ENCODE measurements around the gene BPTF.
"Not testable (repeated sequence)": the region's sequence is repeated elsewhere in the genome, so short reads cannot be mapped to it uniquely, and the experiment has no call there.

Gene BPTF, protein sequence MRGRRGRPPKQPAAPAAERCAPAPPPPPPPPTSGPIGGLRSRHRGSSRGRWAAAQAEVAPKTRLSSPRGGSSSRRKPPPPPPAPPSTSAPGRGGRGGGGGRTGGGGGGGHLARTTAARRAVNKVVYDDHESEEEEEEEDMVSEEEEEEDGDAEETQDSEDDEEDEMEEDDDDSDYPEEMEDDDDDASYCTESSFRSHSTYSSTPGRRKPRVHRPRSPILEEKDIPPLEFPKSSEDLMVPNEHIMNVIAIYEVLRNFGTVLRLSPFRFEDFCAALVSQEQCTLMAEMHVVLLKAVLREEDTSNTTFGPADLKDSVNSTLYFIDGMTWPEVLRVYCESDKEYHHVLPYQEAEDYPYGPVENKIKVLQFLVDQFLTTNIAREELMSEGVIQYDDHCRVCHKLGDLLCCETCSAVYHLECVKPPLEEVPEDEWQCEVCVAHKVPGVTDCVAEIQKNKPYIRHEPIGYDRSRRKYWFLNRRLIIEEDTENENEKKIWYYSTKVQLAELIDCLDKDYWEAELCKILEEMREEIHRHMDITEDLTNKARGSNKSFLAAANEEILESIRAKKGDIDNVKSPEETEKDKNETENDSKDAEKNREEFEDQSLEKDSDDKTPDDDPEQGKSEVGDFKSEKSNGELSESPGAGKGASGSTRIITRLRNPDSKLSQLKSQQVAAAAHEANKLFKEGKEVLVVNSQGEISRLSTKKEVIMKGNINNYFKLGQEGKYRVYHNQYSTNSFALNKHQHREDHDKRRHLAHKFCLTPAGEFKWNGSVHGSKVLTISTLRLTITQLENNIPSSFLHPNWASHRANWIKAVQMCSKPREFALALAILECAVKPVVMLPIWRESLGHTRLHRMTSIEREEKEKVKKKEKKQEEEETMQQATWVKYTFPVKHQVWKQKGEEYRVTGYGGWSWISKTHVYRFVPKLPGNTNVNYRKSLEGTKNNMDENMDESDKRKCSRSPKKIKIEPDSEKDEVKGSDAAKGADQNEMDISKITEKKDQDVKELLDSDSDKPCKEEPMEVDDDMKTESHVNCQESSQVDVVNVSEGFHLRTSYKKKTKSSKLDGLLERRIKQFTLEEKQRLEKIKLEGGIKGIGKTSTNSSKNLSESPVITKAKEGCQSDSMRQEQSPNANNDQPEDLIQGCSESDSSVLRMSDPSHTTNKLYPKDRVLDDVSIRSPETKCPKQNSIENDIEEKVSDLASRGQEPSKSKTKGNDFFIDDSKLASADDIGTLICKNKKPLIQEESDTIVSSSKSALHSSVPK (N-terminal part only)

DNA sequence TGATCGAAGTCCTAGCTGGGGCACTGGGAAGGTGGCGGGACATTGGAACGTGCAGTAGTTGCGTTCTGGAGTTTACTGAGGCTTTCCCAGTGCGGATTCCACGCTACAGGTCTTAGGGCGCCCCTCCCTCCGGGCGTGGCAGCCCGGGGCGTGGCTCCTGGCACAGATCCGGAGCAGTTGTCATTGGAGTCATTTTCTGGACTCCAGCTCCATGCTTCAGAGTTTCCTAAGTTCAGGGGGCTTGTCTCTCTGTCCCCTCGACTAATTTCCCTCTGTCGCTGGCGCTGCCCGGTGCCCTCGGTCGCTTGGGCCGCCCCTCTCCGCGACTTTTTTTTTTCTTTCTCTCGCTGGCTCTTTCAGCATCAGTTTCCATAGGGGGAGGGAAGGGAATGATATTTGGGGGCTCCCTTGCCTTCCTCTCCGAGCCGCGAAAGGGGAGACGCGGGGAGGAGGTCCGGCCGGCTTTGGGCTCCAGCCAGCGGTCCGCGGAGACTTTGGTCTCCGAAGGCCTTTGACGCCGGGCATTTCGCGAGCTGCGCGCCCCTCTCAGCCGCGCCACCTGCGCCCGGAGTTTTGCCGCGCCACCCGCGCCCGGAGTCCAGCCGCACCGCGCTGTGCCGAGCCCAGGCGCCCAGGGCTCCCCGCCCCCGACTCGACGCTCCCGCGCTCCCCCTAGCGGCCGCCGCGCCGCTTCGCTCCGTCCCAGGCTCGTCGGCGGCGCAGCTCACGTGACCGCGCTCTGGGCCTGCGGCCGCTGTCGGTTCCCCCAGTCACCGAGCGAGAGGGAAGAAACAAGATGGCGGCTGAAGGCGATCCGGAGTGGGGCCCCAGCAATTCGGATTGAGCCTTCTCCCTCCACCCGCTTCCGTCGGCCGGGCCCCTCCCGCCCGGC is at the start of gene BPTF:
TSS of gene BPTF (plus strand) at position 769 of the 892 bp plus-strand sequence. CDS start 222 bp downstream, outside the sequence.
- DNase-seq: peak; percentile 92

DNA sequence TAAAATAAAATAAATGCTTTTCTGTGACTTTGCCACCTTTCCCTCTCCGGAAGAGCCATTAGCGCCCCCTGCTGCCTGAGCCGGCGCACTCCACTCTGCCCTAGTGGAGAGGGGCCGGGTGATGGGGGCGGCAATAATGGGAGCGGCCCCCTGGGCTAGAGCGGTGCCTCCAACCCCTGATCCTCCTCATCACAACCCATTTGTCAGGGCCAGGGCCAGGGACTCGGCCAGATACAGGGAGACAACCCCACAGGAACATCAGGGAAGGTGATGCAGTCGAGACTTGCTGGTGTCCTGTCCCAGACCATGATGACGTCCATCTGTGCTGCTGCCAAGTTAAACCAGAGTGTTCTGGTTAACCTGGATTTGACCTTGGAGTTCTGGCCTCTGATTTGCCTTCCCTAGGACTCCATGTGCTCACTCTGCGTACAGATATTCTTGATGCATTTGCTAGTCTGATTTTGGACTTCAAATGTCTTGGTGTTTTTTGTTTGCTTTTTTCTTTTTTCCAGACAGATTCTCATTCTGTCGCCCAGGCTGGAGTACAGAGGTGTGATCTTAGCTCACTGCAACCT is 46.1 kb upstream of the BPTF start:
- DNase-seq: peak; percentile 10

DNA sequence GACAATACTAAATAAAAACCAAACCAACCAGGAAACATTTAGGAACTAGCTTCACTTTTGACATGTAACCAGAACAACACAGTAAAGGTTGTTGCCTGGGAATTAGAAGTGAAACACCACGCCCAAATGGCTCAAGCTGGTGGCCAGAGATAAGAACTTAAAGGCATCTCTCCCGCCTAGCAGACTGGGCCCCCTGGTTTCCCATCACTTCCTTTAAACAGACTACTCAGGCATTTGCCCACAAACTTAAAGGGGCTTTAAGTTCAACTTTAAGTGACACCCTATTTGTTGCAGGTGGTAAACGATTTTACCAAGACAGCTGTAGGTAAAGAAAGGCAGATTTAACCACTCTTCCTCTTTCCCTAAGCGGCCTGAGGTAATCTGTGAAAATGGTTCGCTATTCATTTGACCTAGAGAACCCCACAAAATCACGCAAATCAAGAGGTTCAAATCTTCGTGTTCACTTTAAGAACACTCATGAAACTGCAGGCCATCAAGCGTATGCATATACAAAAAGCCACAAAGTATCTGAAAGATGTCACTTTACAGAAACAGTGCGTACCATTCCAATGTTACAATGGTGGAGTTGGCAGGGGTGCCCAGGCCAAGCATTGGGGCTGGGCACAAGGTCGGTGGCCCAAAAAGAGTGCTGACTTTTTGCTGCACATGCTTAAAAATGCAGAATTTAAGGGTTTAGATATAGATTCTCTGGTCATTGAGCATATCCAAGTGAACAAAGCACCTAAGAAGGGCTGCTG is 40.8 kb upstream of the BPTF start:
- DNase-seq: no peak

DNA sequence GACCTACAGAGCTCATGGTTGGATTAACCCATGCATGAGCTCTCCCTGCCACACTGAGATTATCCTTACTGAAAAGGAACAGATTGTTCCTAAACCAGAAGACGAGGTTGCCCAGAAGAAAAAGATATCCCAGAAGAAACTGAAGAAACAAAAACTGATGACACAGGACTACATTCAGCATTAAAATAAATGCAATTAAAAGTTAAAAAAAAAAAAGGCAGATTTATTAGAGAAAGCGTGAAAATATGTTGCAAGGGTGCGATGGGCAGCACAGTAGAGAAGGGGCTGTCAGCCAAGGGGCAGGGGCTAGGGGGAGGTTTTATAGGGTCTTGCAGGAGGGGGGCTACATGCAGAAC is 40.2 kb upstream of the BPTF start:
- DNase-seq: no peak

DNA sequence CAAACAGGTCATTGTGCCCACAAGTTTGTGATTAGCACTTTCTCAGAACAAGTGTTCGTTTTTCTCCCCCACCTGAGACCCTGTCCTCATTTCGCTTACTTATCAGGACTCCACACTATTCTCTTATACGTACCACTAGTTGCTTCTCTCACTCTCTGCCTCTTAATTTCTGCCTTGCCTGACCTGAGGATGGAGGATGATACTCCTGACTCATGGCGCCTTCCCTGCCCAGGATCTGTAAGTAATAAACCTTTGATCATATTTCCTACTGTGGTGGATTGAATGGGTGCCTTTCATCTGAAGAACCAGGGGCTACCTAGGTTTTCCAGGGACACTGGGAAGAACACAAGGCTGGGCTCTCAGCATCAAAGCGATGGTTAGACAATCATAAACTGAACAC is 39.8 kb upstream of the BPTF start:
- no peak for DNase-seq

DNA sequence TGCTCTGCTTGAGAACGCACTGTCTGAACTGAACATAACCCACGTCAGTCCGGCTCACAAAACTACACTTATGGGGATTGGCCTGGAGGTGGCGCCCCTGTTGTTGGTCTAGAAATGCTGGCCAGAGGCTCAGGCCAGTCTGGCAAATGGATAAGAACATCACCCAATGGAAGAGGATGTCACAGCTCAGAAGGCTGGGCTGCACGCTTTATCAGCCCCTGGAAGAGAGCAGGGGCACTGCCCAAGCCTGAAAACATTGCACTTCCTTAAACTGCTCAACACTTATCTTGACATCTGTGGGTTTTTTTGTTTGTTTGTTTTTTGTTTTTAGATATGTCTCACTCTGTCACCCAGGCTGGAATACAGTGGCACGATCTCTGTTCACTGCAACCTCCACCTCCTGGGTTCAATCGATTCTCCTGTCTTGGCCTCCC is 24.8 kb upstream of the BPTF start:
- peak; percentile 49 for DNase-seq

DNA sequence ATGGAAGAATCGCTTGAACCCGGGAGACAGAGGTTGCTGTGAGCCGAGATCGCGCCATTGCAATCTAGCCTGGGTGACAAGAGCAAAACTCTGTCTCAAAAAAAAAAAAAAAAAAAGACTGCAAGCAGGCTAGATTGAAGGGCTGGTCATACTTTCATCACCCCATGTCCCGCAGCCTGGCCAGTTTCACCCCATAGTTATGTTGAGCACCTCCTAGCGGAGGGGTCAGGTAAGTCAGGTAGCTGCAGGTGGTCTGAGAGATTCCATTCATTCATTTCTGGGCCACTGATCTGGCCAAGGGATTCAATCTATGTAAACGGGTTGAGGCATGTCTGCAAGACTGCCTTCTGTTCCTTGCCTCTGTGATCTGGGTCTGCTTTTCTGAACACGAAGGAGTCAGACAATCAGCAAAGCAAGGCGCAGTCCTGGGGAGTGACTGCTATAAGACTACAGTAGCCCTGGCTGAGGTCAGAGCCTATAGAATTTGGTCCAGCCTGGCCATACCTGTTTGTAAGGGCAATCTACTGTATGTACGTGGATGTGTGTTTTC is 23.6 kb upstream of the BPTF start:
- DNase-seq: no peak

DNA sequence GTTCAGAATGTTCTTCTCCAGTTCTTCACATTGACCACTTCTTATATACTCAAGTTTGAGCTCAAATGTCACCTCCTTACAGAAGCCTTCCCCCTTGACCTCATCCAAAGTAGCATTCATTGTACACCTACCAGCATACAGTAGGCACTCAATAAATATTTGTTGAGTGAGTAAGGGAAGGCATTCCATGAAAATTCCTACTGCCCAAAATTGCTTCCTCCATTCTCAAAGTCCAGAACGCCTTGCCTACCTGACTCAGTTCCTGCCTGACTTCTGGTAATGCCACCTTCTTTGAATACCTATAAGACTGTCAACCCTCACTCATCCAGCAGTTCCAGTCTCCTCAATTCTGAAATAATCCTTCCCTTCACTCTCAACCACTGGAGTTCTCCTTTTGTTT is 14.8 kb upstream of the BPTF start:
- DNase-seq: no peak

DNA sequence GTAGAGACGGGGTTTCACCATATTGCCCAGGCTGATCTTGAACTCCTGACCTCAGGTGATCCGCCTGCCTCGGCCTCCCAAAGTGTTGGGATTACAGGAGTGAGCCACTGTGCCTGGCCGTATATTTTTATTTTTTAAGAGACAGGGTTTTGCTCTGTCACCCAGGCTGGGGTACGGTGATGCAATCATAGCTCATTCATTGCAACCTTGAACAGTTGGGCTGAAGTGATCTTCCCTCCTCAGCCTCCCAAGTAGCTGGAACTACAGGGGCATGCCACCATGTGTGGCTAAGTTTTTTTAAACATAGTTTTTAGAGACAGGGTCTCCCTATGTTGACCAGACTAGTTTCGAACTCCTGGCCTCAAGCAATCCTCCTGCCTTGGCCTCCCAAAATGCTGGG is 12.9 kb upstream of the BPTF start:
- not testable (repeated sequence) for DNase-seq

DNA sequence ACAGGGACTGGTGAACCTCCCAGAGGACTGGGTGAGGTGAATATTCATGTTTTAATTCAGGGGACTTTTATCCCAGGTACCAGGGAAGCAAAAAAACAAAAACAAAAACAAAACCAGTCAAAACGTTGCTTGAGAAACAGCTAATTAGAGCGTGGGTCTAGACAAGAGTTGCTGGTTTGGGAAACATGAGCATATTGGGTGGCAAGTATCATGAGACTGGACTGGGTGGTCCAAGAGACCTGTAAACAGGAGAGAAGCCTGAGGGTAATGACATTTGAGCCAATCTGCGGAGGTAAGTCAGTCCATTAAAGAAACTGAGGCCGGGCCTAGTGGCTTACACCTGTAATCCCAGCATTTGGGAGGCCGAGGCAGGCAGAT is 11.5 kb upstream of the BPTF start:
- DNase-seq: no peak

DNA sequence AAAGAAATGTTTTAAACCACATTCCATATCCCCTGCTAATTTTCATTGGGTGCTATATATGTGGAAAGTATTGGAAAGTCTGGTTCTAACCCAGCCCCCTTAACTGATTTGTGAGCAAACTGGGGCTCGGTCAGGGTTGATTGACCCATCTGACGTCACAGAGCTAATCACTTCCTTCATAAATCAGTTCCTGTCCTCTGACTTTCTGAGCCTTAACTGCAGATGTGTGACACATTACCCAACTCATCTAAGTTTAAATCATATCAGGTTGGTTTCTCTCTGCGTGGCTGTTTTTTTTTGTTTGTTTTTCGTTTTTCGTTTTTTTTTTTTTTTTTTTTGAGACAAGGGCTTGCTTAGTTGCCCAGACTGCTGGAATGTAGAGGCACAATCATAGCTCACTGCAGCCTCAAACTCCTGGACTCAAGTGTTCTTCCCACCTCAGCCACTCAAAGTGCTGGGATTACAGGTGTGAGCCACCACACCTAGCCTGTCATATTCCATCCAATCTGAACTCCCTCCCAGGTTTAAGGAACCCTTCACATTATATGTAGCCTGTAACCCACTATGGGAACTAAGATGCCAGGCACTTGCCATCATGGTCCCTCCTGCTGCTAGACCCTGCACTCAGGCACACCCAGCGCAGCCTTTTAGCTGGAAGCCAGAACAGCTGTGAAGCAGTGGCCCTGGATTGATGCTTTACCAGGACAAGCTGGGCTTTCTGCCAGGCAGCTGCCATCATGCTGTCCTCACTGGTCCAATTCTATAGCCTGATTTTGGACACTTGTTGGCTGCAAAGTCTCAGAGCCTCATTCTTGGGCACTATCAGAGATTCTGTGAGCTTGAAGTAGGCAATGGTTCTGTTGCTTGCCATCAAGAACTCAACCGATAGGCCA is 6.9 kb upstream of the BPTF start:
- DNase-seq: no peak

DNA sequence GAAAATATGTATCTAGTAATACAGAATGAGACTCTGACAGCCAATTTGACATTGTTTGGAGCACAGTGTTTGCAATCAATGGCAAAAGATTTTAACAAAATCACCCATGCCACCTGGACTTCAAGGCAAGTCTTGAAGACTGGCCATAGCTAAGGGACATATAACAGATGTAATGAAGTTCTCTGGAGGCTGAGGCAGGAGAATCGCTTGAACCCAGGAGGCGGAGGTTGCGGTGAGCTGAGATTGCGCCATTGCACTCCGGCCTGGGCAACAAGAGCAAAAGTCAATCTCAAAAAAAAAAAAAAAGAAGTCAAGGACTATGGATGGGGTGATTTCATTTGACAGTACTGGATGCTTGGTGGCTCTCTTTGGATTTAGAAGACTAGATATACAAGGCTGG is 5.6 kb upstream of the BPTF start:
- no peak for DNase-seq

DNA sequence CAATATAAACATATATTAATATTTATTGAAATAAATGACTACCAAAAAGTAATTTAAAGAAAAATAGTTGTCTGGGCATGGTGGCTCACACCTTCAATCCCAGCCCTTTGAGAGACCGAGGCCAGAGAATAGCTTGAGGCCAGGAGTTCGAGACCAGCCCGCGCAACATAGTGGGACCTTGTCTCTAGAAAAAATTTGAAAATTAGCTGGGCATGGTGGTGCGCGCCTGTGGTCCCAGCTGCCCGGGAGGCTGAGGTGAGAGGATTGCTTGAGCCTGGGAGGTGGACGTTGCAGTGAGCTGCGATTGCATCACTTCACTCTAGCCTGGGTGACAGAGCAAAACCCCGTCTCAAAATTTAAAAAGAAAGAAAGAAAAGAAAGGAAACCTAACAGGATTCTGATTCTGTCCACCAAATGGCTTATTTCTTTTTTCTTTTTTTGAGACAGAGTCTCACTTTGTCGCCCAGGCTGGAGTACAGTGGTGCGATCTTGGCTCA is 3.4 kb upstream of the BPTF start:
- no peak for DNase-seq

DNA sequence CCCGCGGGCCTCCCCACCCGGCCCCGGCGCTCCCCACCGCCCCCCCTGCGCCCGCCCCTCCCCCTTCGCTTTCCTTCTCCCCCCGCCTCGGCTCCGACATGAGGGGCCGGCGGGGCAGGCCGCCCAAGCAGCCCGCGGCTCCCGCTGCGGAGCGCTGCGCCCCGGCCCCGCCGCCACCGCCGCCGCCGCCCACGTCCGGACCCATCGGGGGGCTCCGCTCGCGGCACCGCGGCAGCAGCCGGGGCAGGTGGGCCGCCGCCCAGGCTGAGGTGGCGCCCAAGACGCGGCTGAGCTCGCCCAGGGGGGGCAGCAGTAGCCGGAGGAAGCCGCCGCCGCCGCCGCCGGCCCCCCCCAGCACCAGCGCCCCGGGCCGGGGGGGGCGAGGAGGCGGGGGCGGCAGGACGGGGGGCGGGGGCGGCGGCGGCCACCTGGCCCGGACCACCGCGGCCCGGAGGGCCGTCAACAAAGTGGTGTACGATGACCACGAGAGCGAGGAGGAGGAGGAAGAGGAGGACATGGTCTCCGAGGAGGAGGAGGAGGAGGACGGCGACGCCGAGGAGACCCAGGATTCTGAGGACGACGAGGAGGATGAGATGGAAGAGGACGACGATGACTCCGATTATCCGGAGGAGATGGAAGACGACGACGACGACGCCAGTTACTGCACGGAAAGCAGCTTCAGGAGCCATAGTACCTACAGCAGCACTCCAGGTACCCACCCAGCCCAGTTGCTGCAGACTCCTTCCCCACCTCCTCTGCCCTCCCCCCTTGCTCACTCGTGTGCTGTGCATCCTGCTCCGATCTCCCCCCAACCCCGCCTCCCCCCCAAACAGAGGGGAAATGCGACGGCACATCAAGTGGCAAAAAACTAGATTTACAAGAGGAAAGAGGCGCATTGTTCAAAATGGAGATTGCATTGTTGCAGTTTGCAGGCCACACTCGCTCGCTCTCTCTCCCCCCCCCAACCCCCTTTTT is 611 bp downstream of the BPTF start:
- DNase-seq: peak; percentile 40

DNA sequence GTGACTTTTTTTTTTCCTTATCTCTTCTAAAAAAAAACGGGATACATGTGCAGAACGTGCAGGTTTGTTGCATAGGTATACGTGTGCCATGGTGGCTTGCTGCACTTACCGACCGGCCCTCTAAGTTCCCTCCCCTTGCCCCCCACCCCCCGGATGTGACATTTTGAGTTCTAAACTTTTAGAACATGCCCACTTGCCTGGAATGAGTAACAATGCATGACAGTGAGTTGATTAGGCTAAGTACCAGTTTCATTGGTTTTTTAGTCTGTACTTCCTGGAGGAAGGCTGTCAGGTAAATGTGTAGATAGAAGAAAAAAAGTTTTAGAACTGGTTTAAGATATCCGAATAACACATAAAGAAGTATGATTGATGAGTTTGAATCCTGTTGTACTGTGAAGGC is 4.0 kb downstream of the BPTF start:
- peak; percentile 53 for DNase-seq

DNA sequence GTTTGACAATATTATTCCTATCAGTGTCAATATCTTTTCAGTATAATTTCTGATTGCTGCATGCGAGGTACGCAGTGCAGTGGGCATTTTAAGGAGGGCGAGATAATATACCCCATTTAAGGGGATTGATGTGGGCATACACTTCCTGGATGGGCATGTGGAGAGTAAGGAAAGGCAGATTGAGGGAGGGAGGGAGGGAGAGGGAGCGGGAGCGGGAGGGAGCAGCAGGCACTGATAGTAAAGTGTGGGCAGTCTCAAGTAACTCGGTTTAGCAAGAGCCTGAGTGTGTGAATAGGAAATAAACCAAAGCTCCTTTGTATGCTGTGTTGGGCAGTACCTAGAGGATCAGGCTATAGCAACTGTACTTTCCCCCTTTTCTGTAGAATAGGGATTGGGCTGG is 5.1 kb downstream of the BPTF start:
- DNase-seq: no peak

DNA sequence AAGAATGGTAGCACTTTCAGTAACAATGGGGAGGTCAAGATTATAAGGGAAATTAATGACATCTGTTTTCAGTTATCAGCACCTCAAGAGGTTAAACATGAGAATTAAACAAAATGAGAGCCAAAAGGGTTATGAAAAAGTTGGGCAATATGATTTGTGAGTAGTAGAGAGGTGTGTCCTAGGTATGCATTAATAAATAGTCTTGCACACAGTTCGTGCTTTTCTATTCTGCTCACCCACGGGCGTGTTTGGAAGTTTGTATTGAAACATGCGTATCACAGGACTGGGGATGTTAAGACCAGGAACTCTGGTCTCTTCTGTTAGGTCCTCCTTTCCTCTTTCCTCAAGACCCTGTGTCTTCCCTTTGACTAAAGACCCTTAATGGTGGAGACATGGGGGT is 6.0 kb downstream of the BPTF start:
- DNase-seq: no peak

DNA sequence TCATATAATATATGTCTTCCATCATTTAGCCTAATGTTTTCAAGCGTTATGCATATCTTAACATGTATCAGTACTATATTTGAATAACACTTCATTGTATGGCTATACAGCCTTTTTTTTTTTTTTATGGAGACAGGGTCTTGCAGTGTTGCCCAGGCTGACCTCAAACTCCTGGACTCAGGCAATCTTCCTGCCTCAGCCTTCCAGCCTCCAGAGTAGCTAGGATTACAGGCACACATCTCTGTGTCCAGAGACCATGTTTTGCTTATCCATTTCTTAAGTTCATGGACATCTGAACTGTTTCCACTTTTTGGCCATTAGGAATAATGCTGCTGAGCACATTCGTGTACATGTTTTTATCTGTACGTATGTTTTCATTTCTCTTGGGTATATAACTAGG is 7.8 kb downstream of the BPTF start:
- DNase-seq: no peak
